Activated T-cell treated with anti-CD3 and anti-CD28 coated beads for 1 hour (primary cell): ENCODE data around the gene LDB2.
"Not testable (repeated sequence)": the region's sequence is repeated elsewhere in the genome, so short reads cannot be mapped to it uniquely, and the experiment has no call there.

Source experiments
- DNase-seq: peaks from one replicate; pipeline ENCODE4 v3.0.0-alpha.2; 2020; ENCODE audit warnings: low read depth

Gene LDB2

GRCh38 chr4:16646459-16646858 is 252.0 kb downstream of the LDB2 start:
- no peak for DNase-seq

- no peak for DNase-seq
These were observed 254.6 kb downstream of the LDB2 start for GRCh38 chr4:16643893-16644292.

- no peak for DNase-seq
These were observed 255.5 kb downstream of the LDB2 start for GRCh38 chr4:16642897-16643296.

- DNase-seq: no peak
These were observed 256.5 kb downstream of the LDB2 start for GRCh38 chr4:16641971-16642370.

GRCh38 chr4:16636912-16637630 is 261.4 kb downstream of the LDB2 start:
- DNase-seq: no peak

- DNase-seq: no peak
These were observed 262.1 kb downstream of the LDB2 start for GRCh38 chr4:16636304-16636703.

GRCh38 chr4:16629274-16629673 is 269.2 kb downstream of the LDB2 start:
- DNase-seq: not testable (repeated sequence)

GRCh38 chr4:16628835-16629234 is 269.6 kb downstream of the LDB2 start:
- not testable (repeated sequence) for DNase-seq

GRCh38 chr4:16627999-16628398 is 270.4 kb downstream of the LDB2 start:
- DNase-seq: no peak

- DNase-seq: no peak
These were observed 271.5 kb downstream of the LDB2 start for GRCh38 chr4:16626945-16627344.

- DNase-seq: no peak
These were observed 275.6 kb downstream of the LDB2 start for GRCh38 chr4:16622826-16623225.

GRCh38 chr4:16617435-16617834 is 281.0 kb downstream of the LDB2 start:
- no peak for DNase-seq

- no peak for DNase-seq
These were observed 281.4 kb downstream of the LDB2 start for GRCh38 chr4:16617011-16617410.

GRCh38 chr4:16609170-16609758 is 289.2 kb downstream of the LDB2 start:
- DNase-seq: no peak

GRCh38 chr4:16608611-16609125 is 289.8 kb downstream of the LDB2 start:
- no peak for DNase-seq

GRCh38 chr4:16608123-16608522 is 290.3 kb downstream of the LDB2 start:
- DNase-seq: no peak

- no peak for DNase-seq
These were observed 291.0 kb downstream of the LDB2 start for GRCh38 chr4:16607241-16608066.

GRCh38 chr4:16606691-16607090 is 291.8 kb downstream of the LDB2 start:
- DNase-seq: no peak

GRCh38 chr4:16603178-16603577 is 295.3 kb downstream of the LDB2 start:
- no peak for DNase-seq

GRCh38 chr4:16598597-16599206 is 299.7 kb downstream of the LDB2 start:
- no peak for DNase-seq

- no peak for DNase-seq
These were observed 300.4 kb downstream of the LDB2 start for GRCh38 chr4:16597845-16598596.

GRCh38 chr4:16597443-16597842 is 301.0 kb downstream of the LDB2 start:
- DNase-seq: no peak
